Cardiac fibroblast (primary cell): ENCODE results near the gene GOLGA8K.
"Not testable (repeated sequence)": the region's sequence is repeated elsewhere in the genome, so short reads cannot be mapped to it uniquely, and the experiment has no call there.

Experiments
- DNase-seq, 2 donors: peaks; one replicate each; pipeline versions ENCODE4 v3.0.0 to v3.0.0-alpha.2; 2010; ENCODE audit warnings: low read depth in 2 of 2
- H3K4me3 ChIP-seq, 2 donors: replicated peaks in 1 of 2; 1 replicate in 1 of 2; 2 replicates in 1 of 2; pipeline ENCODE4 v1.5.1; 2011; ENCODE audit warnings: low read depth in 2 of 2, low read length in 2 of 2, mild to moderate bottlenecking in 2 of 2, moderate library complexity in 1 of 2

GOLGA8K gene

DNA sequence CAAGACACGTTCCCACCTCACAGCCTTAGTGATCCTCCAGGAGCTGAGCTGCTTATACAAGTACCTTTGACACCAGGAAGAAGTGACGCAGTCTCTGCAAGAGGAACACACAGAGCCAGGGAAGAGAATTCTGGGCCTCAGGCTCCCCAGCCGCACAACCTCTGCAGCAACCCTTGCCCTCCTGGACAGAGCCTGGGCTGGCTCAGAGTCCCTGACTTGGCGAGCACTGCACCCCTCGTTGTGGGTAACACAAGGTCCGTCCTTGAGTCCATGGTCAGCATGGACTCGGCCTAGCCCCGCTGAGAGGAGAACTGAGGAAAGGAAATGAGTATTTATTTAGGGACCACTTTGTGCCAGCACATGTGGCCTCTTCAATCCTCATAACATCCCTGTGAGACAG is 39.6 kb downstream of the GOLGA8K start:
- not testable (repeated sequence) for DNase-seq, H3K4me3 ChIP-seq

DNA sequence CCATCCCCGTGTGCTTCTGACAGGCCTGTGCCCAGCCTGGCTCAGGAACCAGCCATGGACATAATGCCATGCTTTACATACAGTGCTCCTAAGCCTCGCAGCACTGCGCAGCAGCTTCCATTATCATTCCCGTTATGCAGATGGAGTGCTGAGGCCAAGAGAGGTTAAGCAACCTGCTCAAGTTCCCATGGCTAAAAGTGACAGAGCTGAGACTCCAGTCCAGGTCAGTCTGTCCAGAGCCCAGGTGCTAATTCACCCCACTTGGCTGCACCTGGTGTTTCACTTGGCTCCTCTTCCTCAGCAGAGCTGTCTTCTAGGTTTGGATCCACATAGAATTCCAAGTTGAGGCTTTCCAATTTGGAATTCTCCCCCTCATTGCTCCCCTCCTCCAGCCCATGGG is 41.4 kb downstream of the GOLGA8K start:
- DNase-seq, H3K4me3 ChIP-seq: not testable (repeated sequence)

DNA sequence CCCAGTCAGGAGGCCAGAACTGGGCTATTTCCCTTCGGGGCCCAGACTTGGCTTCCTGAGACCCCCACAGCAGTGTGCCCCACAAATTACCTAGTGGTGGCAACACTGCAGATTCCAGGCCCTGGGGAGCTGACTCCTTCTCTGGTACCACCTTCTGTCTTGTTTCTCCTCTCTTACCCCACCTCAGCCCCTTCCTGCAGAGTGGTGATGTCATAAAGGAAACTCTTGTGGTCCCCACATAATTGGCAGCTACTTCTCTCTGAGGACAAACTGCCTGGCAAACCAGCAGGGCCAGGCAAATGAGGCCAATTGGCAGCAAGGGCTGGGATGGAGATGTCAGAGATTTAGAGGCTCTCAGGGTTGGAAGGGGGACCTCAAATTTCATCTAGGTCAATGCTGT is 44.6 kb downstream of the GOLGA8K start:
- not testable (repeated sequence) for DNase-seq, H3K4me3 ChIP-seq

DNA sequence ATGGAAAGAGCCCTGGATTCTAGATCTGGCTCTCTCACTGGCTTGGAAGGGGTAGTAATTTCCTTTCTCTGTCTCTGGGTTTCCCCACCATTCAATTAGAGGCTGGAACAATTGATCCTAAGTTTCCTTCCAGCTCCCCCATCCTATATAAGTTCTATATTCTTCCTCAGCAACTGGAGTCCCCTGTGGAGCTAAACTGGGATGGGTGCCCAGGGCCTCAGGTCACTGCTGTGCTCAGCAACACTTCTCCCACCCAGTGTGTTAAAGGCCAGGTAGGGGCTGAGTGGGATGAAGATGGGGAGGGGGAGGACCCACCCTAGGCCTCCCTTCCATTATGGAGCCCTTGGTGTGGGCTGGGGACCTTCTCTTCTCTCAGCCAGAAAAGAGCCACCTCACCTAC is 46.2 kb downstream of the GOLGA8K start:
- H3K4me3 ChIP-seq, DNase-seq: not testable (repeated sequence)

DNA sequence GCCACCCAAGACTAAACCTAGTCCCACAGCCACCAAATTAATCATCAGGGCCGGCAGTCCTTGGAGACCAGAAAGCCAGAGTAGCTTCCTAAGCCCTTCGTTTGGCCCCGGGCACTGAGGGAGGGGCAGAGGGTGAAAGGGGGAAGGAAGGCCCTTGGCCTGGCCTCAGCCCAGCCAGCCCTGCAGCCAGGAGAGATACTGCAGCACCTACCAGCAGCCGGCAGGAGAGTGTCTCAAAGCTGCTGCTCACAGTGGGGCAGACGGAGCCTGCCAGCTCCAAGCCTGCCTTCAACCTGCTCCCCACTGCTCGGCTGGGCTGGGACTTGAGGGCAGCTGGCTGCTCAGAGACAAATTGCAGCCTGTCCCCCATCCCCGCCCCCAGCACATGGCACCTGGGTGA is 50.3 kb downstream of the GOLGA8K start:
- H3K4me3 ChIP-seq, DNase-seq: not testable (repeated sequence)

DNA sequence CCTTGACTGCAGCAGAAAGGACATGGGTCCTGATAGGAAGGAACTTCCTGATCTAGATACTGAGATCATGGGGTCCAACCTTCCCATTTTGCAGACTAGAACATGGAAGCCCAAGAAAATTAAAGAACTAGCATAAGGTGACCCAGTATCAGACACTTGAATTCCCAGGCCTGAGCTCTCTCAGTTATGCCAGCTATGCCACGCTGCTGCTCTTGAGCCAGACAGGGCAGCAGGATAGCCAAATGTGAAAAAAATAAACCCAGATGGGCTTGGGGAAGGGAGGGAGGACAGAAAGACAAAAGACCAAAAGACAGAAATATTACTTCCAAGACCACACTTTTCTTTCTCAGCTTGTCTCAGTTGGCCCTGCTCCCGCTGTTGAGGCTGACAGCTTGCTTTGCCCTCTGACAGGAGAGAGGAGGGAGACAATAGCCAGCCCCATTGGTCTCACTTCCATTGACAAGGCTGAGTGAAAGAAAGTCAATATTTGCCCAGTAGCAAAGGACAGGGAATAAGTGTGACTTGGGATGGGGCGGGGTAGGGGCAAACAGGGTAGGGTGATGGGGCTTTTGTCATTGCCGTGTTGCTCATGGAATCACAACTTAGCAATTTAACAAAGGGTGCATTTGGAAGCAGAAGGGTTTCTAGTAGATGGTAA is 52.4 kb downstream of the GOLGA8K start:
- H3K4me3 ChIP-seq, DNase-seq: not testable (repeated sequence)

DNA sequence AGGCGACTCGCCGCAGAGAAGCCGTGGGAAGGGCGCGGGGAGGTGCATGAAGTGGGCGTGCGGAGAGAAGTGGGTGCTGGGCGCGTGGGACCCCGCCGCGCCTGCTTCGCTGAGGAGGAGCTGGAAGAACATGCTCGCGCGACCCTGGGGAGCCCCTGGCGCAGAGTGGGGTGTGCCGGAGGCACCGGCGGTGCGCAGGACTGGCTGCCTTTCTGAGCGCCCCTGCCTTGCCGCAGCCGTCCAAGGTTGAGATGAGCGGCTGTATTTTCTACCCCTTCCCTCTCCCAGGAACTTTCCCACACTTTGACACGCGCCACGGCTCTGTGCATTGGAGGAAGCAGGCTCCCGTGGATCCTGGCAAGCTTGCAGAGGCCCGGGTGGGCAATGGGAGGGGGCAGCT is 56.1 kb downstream of the GOLGA8K start:
- not testable (repeated sequence) for H3K4me3 ChIP-seq, DNase-seq

DNA sequence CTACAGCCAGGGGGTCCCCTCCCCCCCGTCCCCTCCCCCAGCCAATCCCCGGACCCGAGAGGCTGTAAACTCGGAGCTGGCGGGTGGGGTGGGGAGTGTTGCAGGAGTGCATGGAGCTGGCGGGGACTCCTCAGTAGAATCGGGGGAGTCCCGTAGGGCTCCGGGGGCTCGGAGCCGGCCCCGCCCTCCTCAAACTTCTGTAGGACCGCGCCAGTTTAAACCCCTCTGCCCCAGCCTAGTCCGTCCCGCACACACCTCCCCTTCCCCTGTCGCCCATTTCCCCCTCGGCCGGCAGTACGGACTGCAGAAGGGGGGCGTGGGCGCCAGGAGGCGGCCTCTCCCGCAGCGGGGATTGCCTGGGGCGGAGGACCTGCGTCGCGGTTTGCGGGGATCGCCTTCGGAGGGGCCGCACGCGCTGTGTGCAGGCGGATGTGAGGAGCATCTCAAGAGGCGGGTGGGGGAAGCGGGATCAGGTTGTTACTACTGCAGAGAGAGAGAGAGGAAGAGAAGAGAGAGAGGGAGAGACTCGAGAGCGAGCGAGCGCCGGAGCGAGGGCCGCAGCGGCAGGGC is 57.0 kb downstream of the GOLGA8K start:
- H3K4me3 ChIP-seq, DNase-seq: not testable (repeated sequence)

DNA sequence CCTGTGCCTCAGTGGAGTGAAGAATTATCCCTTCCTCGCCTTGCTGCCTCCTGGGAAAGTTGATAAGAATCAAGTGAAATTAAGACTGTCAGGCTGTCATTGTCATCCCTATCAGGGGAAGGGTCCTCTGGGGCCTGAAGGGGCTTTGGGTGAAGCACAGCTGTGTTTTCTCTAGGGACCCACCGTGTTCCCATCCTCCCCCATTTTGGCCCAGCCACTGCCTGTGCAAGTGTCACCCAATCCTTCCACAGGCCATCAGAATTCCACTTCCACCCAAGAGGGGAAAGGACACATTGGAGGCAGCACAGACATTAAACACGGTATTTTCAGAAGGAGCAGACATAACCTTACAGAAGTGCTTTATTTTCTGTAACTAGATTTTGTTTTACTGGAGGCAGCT is 59.2 kb downstream of the GOLGA8K start:
- H3K4me3 ChIP-seq, DNase-seq: not testable (repeated sequence)
